ENCODE measurements around the gene IFNA6. TPM values are rescaled to one million over a fixed set of nuclear protein-coding genes. Genes with fewer than 3 reads are reported as not detected.

The IFNA6 gene
- total and polyA plus RNA-seq, 2 of the 8 experiments (the other 6 are each of a cell fraction or from before 2014, with no cell fraction given), result not detected

DNA sequence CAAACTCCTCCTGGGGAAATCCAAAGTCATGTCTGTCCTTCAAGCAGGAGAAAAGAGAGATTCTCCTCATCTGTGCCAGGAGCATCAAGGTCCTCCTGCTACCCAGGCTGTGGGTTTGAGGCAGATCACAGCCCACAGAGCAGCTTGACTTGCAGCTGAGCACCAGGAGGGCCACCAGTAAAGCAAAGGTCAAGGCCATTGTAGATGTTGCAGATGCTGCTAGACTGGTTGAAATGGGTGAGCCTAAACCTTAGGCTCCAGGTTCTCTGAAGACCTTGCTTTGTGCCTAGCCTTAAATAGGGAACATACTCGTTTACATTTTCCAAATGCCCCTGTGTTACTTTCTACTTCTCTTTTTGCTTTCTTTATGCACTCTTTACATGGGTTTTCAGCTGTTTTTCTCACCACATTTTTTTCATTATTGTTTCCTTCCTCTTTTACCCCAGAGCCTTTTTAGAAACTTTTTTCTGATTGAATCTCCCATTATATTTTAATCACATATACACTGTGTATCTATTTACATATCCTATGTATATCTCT, 34.5 kb upstream of the IFNA6 start, which contains the start of gene IFNA2:
IFNA2 (minus strand) TSS at position 268 of the 540 bp plus-strand sequence; CDS start at position 199, 69 bp downstream.
- H2BK12ac ChIP-seq (ENCODE audit: low read depth, low read length), result no peak within 1 kb of the TSS
- H4K91ac ChIP-seq (replicated peaks; ENCODE audit: insufficient read length, low read length), result no peak within 1 kb of the TSS
- H3K23ac ChIP-seq (ENCODE audit: insufficient read length), result no peak within 1 kb of the TSS
- H2BK20ac ChIP-seq (ENCODE audit: low read length), result no peak within 1 kb of the TSS
- no peak within 1 kb of the TSS for H4K5ac ChIP-seq (ENCODE audit: insufficient read length, low read depth, low read length)
- H3K36me3 ChIP-seq (ENCODE audit: control insufficient read depth in 2 of 4, insufficient read depth in 4 of 4, low read length in 3 of 4), result no peaks in the 10 kb centered on the region
- CTCF ChIA-PET (ENCODE audit: partially characterized antibody), result interaction anchor here (2.5 kb wide), 1 partner anchor 10 kb away, joined by 10 read pairs; no protein-coding TSS in a partner anchor
- H2AFZ ChIP-seq (ENCODE audit: low read length), result peak within 1 kb of the TSS; percentile 50; the same call in 1 of the 2 replicates
- DNase-seq (ENCODE audit: low read depth in 1 of 2, low spot score in 2 of 2) (no peak), FAIRE-seq (no peak)
- no peak for TF ChIP-seq KDM1A (IDR thresholded peaks at IDR 0.05; ENCODE audit: borderline replicate concordance, low read length)
- no peak for TF ChIP-seq YY1 (IDR thresholded peaks at IDR 0.05; ENCODE audit: low read depth, low read length)
- TF ChIP-seq CTBP2 (IDR thresholded peaks at IDR 0.05; ENCODE audit: borderline replicate concordance, insufficient read depth, insufficient read length, low read length), result no peak
- no peak for TF ChIP-seq EGR1 (IDR thresholded peaks at IDR 0.05; ENCODE audit: borderline replicate concordance, low read depth, low read length)
- no peak for TF ChIP-seq SAP30 (IDR thresholded peaks at IDR 0.05; ENCODE audit: insufficient read depth, insufficient replicate concordance, low read length)
- no peak for TF ChIP-seq HDAC6 (IDR thresholded peaks at IDR 0.05; ENCODE audit: low read depth, low read length)
- TF ChIP-seq EP300 (IDR thresholded peaks at IDR 0.05; ENCODE audit: borderline replicate concordance in 1 of 2, low read depth in 2 of 2, low read length in 2 of 2), result no peak
- TF ChIP-seq, protein P1, sequence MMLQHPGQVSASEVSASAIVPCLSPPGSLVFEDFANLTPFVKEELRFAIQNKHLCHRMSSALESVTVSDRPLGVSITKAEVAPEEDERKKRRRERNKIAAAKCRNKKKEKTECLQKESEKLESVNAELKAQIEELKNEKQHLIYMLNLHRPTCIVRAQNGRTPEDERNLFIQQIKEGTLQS (IDR thresholded peaks at IDR 0.05; ENCODE audit: insufficient read depth, low read depth, low read length), result no peak
- no peak for TF ChIP-seq POLR2AphosphoS5 (IDR thresholded peaks at IDR 0.05; ENCODE audit: low read depth, low read length)
- TF ChIP-seq SIX5 (IDR thresholded peaks at IDR 0.05; ENCODE audit: low read depth, low read length), result no peak
- no peak within 1 kb of the TSS for H3K14ac ChIP-seq (ENCODE audit: insufficient read length)
- no peak within 1 kb of the TSS for H3K18ac ChIP-seq (ENCODE audit: extremely low read depth, low read length)
- no peaks in the 10 kb centered on the region for H4K20me1 ChIP-seq (replicated peaks in 1 of 2; ENCODE audit: control insufficient read depth in 1 of 2, insufficient read depth in 2 of 2, low read length in 2 of 2)
- H2BK15ac ChIP-seq (ENCODE audit: low read length), result no peak within 1 kb of the TSS
- no peak within 1 kb of the TSS for H2AK5ac ChIP-seq (ENCODE audit: low read depth, low read length)
- peaks cover 3 to 9% (median 5%) of the 10 kb centered on the region in 4 experiments; a peak in 4 of 7 replicates for H3K4me1 ChIP-seq (replicated peaks in 1 of 4; ENCODE audit: control insufficient read depth in 3 of 4, insufficient read depth in 4 of 4, low read length in 3 of 4)
- H3K4ac ChIP-seq (replicated peaks; ENCODE audit: insufficient read length, low read depth, low read length), result no peak within 1 kb of the TSS
- no peaks in the 10 kb centered on the region for H3K27me3 ChIP-seq (replicated peaks in 1 of 4; ENCODE audit: control insufficient read depth in 3 of 4, extremely low read depth in 1 of 4, insufficient read depth in 3 of 4, low read length in 3 of 4)
- no peaks in the 10 kb centered on the region for H3K23me2 ChIP-seq (ENCODE audit: low read depth, low read length)
- WGBS, 2 experiments (ENCODE audit: extremely low coverage in 1 of 2, insufficient coverage in 1 of 2, insufficient read length in 1 of 2, insufficient replicate concordance in 2 of 2, low coverage in 1 of 2, low lambda C conversion rate in 2 of 2, missing lambda C conversion rate in 1 of 2), result 81% methylated on average over 1 of the region's 1 CpG; no CpG with 5 or more reads in 1 of the 2 experiments
- POLR2A ChIA-PET (ENCODE audit: partially characterized antibody), result no interaction called here
- no peak within 1 kb of the TSS for H3K56ac ChIP-seq (replicated peaks; ENCODE audit: insufficient read length, low read depth, low read length)
- no peaks in the 10 kb centered on the region for H3K79me1 ChIP-seq (ENCODE audit: low read depth, low read length)
- H4K8ac ChIP-seq (ENCODE audit: extremely low read depth, insufficient read depth, low read length), result no peak within 1 kb of the TSS
- H3K4me2 ChIP-seq (ENCODE audit: insufficient read depth in 1 of 2, low read depth in 2 of 2, low read length in 2 of 2), result no peak within 1 kb of the TSS
- H2BK5ac ChIP-seq (ENCODE audit: low read depth, low read length), result no peak within 1 kb of the TSS
- no peak within 1 kb of the TSS for H3K9ac ChIP-seq (replicated peaks in 1 of 4; ENCODE audit: extremely low read depth in 1 of 4, low read depth in 3 of 4, low read length in 3 of 4)
- no peaks in the 10 kb centered on the region for H3K9me3 ChIP-seq (ENCODE audit: insufficient read depth in 2 of 2, low read depth in 1 of 2, low read length in 1 of 2)
- H3K27ac ChIP-seq (ENCODE audit: low read depth, low read length), result no peak within 1 kb of the TSS
- H3K79me2 ChIP-seq (ENCODE audit: control insufficient read depth in 1 of 2, insufficient read depth in 2 of 2, low read length in 2 of 2), result no peaks in the 10 kb centered on the region
- H3K4me3 ChIP-seq (ENCODE audit: extremely low read depth in 1 of 4, insufficient read depth in 2 of 4, low read depth in 3 of 4, low read length in 4 of 4), result no peak within 1 kb of the TSS
- no peak within 1 kb of the TSS for H2BK120ac ChIP-seq (replicated peaks; ENCODE audit: low read depth, low read length)

Data from H1 (cell line).